Measurements from ENCODE around the gene TIMM8B.
"Not testable (repeated sequence)": the region's sequence is repeated elsewhere in the genome, so short reads cannot be mapped to it uniquely, and the experiment has no call there.

The TIMM8B gene, protein sequence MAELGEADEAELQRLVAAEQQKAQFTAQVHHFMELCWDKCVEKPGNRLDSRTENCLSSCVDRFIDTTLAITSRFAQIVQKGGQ

DNA sequence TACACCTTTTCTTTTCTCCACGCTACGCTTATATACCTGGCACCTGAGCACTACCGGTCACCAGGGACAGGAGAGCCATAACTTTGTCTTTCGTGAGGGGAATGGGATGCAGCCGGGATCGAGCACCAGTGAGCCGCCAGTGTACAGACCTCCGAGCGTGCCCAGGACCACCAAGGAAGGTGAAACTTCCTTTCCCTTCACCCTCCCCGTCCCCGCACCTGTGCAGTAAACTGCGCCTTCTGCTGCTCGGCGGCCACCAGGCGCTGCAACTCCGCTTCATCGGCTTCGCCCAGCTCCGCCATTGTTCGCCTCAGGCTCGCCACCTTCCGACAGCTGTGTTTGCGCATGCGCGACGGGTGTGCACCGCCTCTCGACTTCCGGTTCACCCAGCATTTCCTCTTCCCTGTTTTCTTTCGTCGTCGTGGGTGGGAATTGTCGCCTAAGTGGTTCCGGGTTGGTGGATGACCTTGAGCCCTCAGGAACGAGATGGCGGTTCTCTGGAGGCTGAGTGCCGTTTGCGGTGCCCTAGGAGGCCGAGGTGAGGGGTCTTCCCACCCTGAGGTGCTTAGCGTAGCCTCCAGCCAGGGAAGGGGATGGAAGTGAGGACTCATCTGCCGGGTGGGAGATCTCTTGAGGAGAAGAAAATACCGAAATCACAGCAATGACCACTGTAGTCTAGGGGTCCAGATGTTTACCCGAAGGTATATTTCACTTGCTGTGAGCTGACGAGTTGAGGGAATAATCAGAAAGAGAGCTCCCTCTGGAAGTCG lies at the start of gene TIMM8B, which contains the start of gene SDHD:
Gene TIMM8B, minus strand, starts transcription at position 335 of the 770 bp plus-strand sequence. Its CDS starts 33 bp downstream, at position 302.
Gene SDHD, plus strand, starts transcription at position 452 of the 770 bp plus-strand sequence. Its CDS starts 35 bp downstream, at position 487.
- peak; percentile 93 for FAIRE-seq

DNA sequence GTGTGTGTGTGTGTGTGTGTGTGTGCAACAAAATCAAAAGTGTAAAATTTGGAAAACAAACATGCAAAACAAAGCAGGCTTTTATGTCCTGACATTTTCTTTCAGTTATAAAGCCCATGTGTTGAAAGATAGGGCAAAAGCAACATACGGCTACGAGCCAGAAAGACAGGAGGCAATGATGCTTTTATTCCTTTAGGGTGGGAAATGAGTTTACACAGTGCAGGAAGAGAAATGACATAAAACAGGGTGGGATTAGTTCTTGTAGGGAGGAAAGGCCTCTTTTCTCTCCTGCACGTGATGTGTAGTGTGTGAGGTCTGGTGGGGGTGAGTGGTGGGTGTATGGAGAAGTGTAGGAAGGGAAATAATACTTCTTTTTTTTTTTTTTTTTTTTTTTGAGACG lies 47.9 kb upstream of the TIMM8B start:
- FAIRE-seq: no peak

DNA sequence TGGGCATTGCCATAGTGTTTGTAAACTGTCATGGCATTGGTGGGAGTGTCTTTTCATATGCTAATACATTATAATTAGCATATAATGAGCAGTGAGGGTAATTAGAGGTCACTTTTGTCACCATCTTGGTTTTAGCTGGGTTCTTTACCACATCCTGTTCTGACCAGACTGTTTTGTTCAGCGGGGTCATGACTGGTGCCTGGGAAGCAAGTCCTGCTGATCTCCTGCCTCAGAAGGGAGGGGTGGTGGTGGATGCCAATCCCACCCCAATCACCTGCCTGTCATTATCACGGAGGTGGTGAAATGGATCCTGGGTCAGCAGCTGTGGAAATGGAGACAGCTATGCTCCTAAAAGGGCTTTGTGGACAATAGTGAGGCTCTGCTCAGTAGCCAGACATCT lies 46.2 kb upstream of the TIMM8B start:
- no peak for FAIRE-seq

DNA sequence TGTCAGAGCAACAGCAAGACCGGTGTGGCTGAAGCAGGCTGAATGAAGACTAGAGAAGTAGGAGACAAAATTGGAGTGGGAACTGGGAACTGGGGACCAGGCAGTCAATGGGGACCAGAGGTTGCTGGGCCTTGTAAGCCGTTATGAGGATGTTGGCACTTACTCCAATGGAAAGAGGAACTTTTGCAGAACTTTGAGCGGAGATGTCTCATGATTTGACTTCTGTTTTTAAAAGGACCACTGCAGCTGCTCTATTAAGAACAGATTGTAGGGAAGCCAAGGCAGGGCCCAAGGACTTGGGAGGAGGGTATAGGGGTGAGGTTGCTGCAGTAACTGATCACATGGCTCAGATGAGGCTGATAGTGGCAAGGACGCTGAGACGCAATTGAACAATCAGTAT lies 43.1 kb upstream of the TIMM8B start:
- no peak for FAIRE-seq

DNA sequence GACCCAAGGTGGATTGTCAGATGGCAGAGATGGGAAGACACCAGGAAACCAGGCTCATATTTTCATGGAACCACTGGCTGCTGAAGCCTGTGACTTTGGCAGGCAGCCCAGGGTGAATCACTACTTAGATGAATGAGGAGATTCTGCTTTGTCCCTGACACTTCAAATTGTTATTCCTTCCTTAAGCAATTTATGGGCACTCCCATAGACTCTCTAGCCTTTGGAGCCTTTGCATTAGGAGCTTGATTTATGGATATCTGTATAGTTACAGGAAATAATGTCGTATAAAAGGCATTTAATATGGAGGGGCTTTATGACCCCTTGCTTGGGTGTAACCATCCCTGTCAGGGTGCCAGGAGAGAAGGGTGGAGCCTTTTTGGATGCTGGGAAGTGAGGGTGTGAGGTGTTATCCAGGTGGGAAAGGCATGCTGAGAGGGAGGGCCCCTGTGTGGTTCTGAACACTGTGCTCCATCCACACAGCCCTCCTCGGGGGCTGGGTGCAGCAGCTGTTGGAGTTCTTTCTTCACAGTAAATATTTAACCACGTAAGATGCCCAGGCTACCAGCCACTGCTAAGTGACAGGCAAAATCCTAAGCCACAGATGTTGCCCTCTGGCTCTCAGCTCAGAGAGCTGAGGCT lies 42.0 kb upstream of the TIMM8B start:
- no peak for FAIRE-seq

DNA sequence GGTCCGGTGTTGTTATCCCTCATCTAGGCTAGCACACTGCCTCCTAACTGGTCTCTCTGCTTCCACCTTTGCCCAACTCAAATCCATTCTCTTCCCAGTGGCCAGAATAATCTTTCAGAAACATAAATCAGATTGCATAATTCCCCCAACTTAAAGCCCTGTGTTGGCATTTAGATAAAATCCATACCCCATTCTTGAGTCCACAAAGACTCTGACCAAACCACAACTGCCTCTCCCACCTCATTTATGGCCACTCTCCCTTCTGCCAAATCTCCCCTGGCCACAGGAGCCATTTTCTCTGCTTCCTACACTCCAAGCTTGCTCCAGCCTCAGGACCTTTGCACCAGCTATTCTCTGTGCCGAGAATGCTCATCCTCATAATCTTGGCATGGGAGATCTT lies 40.5 kb upstream of the TIMM8B start:
- no peak for FAIRE-seq

DNA sequence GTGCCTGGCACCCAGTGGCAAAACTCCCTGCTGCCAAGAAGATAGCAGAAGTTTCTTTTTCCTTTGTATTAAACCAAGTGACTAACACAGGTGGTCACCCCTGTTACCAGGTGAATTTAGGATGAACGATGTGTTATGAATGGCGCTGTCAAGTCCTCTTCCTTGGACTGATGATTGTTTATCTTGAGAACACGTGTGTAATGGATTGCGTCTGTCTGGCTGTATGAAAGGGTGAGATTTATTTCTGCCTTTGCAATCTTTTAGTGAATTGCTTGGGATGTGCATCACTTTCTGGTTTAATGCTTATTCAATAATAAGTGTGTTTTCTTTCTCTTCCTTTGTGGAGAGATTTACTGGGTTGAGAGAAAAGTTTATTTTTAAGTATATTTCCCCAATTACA lies 36.6 kb upstream of the TIMM8B start:
- FAIRE-seq: no peak

DNA sequence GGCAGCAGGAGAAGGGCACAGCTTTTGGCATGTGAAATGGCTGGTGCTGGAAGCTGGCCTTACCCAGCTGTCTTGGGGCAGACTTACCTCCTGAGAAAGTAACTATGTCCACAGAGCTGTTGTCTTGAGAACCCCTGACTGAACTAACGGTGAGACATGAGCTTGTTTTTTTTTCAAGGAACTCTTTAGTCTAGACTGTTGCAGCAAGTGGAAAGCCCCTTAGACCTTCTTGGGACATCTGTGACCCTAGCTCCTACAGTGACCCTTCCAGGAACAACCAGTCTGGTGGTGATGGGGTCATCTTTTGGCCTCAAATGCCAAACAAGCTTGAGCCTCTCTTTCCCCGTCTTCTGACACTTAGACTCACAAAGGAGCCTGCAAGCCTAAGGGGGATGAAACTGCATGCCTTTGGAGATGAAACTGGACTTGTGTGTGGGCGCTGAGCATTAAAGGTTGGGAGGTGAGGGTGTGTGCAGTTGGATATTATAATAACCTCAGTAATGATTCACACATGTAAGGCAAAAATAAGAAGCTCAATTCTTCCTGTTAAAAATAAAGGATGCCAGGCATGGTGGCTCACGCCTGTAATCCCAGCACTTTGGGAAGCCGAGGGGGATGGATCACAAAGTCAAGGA lies 35.5 kb upstream of the TIMM8B start:
- FAIRE-seq: no peak

DNA sequence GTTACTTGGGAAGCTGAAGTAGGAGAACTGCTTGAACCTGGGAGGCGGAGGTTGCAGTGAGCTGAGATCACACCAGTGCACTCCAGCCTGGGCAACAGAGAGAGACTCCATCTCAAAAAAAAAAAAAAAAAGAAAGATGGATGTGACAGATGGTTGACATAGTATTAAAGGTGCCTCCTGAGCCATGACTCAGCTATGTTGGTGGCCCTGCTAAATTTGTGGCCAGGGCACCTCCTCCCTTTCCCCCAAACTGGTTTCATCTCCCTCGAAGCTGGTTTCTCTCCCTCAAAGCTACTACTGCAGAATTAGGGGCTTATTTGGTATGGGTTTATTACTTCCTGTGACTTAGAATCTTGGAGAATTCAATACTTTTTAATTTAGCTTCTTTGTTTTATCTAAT lies 31.6 kb upstream of the TIMM8B start:
- no peak for FAIRE-seq

DNA sequence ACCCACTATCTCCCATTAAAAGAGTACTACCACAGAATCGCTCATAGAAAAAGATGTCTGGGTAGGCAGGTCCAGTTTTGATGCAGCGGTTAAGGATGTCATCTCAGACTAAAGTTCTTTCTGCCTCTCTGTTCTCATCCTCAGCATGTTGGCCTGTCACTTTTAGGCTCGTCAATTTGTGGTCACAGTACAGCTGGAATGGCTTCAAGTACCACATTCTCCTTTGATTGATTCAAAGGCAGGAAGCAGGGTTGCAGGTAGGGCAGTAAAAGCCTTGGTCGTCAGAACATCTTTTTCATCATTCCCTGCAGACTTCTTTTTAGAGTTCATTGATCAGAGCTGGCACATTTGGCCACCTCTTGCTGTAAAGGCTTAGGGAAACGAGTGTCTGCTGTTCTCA lies 28.8 kb upstream of the TIMM8B start:
- no peak for FAIRE-seq

DNA sequence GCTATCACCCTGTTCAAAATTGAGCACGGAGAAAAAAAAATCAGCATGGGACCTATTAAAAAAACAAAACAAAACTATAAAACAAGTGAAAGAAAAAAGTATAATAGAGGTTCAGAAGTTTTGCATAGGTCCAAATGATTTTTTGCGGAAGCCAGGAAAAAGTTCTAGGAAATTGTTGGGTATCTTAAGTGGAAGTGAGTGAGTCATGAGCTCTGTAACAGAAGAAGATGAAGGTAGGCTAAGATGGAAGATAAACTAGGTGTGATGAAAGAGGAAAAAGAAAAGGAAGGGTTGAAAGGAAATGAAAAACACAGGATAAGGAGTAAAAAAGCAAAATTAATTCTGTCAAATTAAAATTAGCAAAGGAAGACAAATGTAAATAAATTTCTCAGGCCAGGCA lies 27.9 kb upstream of the TIMM8B start:
- FAIRE-seq: no peak

DNA sequence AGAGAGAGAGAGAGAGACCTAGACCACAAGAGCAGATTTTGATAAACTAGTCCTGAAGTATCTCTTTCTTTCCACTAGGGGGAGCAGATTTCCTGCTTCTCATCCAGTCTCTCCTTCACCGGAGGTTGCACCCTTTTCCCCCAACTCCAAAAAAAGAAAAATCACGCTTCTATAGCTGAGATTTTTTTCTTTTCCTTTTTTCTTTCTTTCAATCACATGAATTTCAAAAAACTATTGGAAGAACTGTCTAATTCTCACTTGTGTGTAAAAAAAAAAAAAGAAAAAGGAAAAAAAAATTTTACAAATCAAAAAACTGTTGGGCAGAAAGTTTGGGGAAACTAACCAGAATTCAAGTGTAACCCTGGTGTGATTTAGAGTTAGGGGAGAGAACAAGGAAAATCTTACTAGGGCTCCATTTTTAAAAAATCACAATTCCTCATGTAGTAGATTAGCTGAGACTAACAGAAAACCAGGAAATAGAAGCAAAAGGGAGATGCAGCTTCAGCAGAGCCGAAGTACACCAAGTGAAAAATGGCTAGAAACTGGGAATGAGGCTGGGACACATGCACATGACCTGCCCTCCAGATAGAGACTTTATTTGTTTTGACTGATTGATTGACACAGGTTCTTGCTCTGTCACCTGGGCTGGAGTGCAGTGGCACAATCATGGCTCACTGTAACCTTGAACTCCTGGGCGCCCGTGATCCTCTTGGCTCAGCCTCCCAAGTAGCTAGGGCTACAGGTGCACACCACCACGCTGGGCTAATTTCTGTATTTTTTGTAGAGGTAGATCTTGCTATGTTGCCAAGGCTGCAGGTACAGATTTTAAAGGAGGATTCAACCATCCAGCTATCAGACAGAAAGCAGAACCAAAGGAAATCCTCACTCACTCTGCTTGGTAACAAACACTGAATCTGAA lies 27.2 kb upstream of the TIMM8B start:
- peak; percentile 67 for FAIRE-seq

DNA sequence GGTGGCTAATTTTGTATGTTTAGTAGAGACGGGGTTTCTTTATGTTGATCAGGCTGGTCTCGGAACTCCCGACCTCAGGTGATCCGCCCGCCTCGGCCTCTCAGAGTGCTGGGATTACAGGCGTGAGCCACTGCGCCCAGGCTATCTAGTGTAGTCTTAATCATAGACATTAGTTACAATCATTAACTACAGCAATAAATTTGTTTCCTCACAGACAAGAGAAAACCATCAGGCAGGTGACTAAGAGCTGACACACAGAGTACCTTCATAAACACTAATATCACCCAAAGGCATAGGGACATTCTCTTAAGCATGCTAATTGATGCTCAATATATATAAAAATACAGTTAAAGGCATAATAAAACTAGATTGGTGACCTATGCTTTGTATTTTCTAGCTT lies 19.5 kb upstream of the TIMM8B start:
- FAIRE-seq: no peak

DNA sequence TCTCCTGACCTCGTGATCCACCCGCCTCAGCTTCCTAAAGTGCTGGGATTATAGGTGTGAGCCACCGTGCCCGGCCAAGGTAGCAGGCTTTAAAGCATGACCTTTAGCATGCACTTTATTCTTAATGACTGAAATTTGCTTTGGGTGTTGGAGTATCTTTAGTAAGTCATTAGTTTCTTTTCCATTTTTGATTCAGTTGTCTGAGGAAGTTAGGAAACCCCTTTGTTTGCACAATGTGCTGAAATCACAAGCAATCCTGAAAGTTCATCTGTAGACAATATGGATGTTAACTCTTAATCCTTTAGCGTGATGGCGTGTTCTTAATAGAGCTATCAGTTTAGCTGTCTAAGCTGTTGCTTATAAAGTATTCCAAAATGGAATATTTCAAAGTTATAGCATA lies 16.9 kb upstream of the TIMM8B start:
- no peak for FAIRE-seq

DNA sequence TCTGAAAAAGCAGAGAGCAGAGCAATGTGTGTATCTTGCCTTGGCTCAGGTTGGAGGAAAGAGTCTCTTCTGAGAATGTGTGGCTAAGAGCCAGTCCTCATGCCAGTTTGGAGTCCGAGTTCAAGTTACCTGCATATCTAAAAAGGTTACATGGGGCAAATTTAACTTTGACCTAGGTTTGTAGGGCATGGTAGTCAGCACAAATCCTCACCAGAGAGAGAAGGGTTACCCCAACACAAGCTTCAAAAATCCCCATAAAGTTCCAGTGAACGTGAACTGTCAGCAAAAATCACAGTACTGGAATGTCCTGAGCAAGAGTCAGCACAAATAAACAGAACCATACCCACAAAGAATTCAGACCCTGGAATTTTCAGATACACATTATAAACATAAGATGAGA lies 13.9 kb upstream of the TIMM8B start:
- no peak for FAIRE-seq

DNA sequence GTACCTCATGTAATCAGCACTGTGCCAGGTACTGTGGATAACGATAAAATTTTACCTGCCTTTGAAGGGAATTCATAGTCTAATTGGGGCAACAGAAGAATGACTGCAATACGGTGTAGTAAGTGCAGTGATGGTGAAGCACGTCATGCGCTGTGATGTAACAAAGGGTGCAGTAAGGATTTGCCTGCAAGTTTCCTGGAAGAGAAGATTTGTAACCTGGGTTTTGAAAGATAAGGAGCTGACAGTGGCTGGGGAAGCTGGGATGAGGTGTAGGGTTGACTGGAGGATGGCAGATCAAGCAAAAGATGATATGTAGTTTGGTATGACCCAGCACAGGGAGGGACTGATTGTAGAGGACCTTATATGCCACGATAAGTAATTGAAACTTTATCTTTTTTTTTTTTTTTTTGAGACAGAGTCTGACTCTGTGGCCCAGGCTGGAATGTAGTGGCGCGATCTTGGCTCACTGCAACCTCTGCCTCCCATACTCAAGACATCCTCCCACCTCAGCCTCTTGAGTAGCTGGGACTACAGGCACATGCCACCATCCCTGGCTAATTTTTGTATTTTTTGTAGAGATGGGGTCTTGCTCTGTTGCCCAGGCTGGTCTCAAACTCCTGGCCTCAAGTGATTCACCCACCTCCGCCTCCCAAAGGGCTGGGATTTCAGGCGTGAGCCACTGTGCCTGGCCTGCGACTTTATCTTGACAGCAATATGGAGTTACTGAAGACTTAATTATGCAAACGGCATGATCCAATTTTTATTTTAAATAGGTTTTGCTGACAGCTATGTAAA lies 11.4 kb upstream of the TIMM8B start:
- FAIRE-seq: no peak

DNA sequence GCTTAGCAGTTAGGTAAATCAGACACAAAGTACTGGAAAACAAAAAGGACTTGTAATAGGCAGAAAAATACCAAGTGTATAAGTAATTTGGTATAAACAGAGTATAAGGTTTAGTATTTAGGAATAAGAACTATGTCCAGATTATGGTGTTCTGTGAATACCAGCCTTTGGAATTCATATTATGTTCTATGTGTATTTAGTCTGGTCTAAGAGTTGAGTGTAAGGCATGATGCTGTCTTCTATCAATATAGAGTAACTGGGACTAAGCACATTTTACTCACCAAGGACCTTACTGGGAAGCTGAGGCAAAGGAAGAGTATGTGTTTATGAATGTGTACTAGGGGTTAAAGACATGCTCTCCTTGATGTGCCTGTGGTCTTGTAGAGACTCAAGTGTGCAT lies 9.6 kb upstream of the TIMM8B start:
- FAIRE-seq: no peak

DNA sequence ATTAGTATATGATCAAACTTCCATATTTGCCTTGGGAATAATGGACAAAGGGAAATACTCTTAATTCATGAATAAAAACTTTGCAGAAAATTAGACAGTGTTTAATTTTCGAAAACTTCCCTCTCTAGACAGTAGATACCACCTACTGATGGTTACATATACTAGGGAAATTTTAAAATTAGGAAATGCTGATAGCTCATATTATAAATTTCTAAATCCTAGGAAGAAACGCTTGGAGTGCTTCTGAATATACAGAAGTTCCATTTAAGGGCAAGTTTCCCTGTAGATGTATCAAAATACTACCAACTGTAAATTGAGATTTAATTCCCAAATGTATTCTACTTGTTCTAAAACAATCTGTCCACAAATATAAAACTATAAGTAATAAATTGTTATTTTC lies 8.7 kb upstream of the TIMM8B start:
- FAIRE-seq: not testable (repeated sequence)

DNA sequence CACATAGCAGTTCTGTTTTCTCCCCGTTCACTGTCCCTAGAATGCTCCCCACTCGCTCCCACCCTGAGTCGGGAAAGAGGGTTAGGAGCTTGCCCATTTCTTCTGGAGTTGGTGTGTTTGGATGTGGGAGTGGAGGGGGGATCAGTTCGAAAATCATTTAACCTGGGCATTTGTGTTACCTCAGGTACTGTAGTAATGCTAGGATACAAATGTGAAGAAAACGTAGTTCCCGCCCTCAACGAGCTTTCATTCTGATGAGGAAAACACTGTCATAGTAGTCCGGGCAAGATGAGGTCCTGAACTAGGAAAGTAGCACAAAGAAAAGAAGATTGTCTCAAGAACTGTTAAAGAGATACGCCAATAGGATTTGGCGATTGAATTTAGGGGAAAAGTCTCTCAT lies 656 bp upstream of the TIMM8B start:
- no peak for FAIRE-seq

DNA sequence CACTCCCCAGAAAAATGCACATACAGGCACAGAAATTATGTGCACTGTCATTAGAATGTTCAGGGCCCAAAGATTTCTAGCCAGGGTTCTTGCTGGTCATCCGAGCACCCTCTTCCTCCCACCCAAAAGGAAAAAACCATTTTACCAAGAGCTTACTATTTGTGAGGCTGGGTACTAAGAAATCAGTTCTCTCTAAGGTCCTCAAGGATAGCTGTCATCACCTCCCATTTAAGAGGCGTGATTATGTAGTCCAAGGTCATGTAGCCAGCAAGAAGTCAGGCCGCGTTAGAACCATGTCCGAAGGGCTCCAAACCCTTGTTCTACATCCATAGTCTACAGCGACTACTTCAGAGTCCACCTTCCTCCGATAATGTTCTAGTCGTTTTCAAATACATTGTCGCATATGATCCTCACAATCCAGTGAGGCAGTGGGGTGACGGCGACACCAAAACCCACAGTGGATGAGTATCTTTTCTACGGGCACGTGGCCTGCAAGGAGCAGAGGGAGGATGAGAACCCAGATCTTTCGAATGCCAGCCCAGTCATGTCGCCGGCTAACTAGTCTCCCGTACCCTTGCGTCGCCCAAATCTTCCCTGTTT lies 634 bp downstream of the TIMM8B start:
- FAIRE-seq: no peak

DNA sequence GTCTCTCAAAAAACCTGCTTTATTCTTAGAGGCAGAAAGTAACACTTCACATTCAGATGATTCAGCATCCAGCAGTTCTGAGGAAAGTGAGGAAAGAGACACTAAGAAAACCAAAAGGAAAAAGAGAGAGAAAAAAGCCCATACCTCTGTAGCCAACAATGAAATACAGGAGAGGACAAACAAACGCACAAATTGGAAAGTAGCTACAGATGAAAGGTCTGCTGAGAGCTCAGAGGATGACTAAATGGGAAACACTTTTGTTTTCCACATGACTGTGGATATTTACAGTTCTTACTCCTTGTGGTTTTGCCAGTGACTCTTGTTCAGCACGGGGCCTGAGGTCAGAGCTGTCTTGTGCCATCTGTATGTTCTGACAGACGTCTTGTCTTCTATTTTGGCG lies 3.8 kb downstream of the TIMM8B start:
- peak; percentile 79 for FAIRE-seq
